Subcutaneous abdominal adipose tissue (tissue), 5 donors: ENCODE data around the gene ZHX3.

ENCODE experiments used
- H3K27ac ChIP-seq: one replicate; pipeline ENCODE4 v1.7.0; 2013; ENCODE audit warnings: low read depth, mild to moderate bottlenecking, inconsistent platforms, low read length, moderate library complexity
- H3K27me3 ChIP-seq, 5 donors: one replicate each; pipeline ENCODE4 v1.7.0; 2013; ENCODE audit warnings: low read length in 5 of 5, inconsistent platforms in 1 of 5; ENCODE audit not compliant: control insufficient read depth in 5 of 5, insufficient read depth in 4 of 5
- H3K36me3 ChIP-seq, 5 donors: one replicate each; pipeline ENCODE4 v1.7.0; 2013; ENCODE audit warnings: low read length in 5 of 5; ENCODE audit not compliant: control insufficient read depth in 5 of 5, insufficient read depth in 5 of 5
- H3K4me1 ChIP-seq, 5 donors: one replicate each; pipeline ENCODE4 v1.7.0; 2013; ENCODE audit warnings: low read length in 5 of 5, mild to moderate bottlenecking in 3 of 5, moderate library complexity in 1 of 5; ENCODE audit not compliant: control insufficient read depth in 5 of 5, insufficient read depth in 5 of 5
- H3K4me3 ChIP-seq, 5 donors: one replicate each; pipeline ENCODE4 v1.7.0; 2013; ENCODE audit warnings: low read length in 5 of 5, low read depth in 1 of 5
- H3K9ac ChIP-seq, 5 donors: one replicate each; pipeline ENCODE4 v1.7.0; 2013; ENCODE audit warnings: low read length in 5 of 5, mild to moderate bottlenecking in 4 of 5, moderate library complexity in 3 of 5
- H3K9me3 ChIP-seq, 5 donors: one replicate each; pipeline ENCODE4 v1.7.0; 2013; ENCODE audit warnings: low read length in 5 of 5; ENCODE audit not compliant: control insufficient read depth in 5 of 5
- donor health status: healthy.
- donor health status: healthy.
- donor health status: healthy.
- donor health status: healthy.
- donor health status: healthy.

Gene ZHX3

DNA sequence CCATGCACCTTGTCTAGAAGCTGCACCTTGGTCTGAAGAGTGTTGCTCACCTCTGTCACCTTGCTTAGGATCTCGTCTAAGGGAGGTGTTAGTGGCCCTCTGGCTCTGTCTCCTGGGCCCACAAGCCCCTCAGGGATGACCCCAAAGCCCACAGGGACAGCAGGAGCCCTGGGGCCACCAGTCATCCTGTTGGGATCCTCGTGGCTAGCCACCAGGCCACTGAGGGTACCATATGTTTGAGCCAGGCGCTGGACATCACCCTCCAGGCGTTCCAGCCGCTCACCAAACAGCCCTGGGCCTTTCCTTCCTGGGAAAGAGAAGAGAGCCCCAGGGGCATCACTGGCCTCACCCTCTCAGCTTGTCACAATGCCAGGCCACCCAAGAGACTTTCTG, 45.2 kb upstream of the ZHX3 start:
- Histone ChIP-seq H3K9me3 (no peaks in the 10 kb centered on the region), H3K9ac (no peak overlapping the region), H3K27me3 (peaks cover 25 to 36% (median 29%) of the 10 kb centered on the region in 5 donors), H3K4me3 (no peak overlapping the region), H3K36me3 (peaks cover 0 to 19% (median 17%) of the 10 kb centered on the region in 5 donors), H3K27ac (no peak overlapping the region), H3K4me1 (peaks cover 0 to 12% (median 7%) of the 10 kb centered on the region in 5 donors)

DNA sequence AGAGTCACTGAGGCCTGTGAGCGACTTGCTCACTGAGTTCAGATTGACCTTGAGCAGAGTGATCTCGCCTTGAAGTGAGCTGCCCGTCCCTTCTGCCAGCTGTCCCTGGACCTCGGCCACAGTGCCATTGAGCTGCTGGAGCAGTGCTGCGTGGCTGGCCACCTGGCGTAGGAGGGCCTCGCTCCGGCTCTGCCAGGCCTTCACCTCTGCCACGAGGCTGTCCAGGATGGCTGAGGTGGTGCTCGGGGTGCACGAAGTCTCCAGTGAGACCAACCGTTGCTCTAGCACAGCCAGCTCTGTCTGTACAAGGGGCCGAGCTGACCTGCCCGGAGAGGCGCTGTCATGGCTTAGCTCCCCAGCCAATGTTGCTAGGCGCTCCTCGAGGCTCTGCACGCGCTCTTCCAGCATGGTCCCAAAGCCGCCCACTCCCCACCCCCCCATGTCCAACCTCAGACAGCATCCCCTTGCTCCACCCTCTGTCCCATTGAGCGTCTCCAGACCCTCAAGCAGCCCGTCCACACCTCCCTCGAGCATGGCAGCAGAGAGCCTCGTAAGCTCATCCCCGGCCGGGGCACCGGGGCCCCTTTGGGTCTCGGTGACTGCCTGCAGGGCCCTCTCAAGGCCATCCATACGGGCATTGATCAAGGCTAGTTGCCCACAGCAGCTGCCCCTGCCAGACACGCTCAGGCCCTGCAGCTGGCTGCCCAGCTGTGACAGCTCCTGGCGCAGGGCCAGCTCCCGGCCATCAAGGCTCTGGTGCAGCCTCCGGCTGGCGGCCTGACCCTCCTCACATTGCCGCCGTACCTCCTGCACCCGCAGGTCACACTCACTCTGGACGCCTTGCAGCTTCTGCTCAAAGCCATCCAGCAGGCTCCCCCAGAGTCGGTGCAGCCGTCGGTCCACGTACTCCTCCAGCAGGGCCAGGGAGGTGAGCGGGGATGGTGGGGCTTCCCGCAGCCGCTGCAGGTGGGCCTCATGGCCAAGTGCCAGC, 44.5 kb upstream of the ZHX3 start:
- H3K27me3 ChIP-seq = peaks cover 22 to 29% (median 23%) of the 10 kb centered on the region in 5 donors
- H3K27ac ChIP-seq = no peak overlapping the region
- H3K9me3 ChIP-seq = no peaks in the 10 kb centered on the region
- no peak overlapping the region for H3K4me3 ChIP-seq
- peaks cover 0 to 26% (median 24%) of the 10 kb centered on the region in 5 donors for H3K36me3 ChIP-seq
- H3K4me1 ChIP-seq = peaks cover 0 to 12% (median 7%) of the 10 kb centered on the region in 5 donors
- H3K9ac ChIP-seq = no peak overlapping the region

DNA sequence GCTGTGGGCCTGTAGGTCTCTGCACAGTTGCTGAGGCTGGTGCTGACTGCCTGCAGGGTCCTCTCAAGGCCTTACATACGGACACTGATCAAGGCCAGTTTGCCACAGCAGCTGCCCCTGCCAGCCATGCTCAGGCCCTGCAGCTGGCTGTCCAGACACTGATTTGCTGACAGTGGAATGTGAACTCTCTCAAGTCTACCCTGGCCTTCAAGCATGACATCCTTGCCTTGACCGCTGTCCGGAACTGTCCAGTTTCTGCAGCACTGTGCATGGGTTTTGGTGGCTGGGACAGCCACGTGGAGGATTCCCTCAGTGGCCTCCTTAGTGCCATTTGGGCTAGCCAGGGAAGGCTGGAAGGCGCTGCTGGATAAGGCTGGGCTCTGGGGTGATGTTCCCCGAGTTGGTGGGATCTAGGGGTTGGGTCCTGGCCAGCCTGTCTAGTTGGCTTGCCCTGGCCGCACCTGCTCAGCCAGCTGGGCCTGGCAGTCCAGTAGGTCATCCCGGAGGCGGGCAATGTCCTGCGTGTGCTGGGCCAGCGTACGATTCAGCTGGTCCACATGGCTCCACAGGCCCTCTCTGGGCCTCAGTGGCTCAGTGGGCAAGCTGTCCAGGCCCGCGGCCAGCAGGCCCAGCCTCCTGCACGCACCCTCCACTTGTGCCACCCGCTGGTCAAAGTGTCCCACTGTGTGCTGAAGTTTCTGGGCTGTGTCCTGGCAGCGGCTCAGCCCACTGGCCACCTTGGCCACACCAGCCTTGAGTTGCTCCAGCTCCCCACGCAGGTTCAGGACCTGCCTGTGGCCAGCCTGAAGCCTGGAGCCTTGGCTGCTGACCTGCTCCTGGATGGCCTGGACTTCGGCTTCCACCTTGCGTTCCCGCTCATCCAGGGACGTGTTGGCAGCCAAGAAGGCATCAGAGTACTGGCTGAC, 43.6 kb upstream of the ZHX3 start:
- Histone ChIP-seq H3K36me3 (peaks cover 0 to 35% (median 33%) of the 10 kb centered on the region in 5 donors), H3K4me1 (peaks cover 0 to 7% (median 6%) of the 10 kb centered on the region in 5 donors), H3K4me3 (no peak overlapping the region), H3K9me3 (no peaks in the 10 kb centered on the region), H3K9ac (no peak overlapping the region), H3K27ac (no peak overlapping the region), H3K27me3 (peaks cover 17 to 26% (median 19%) of the 10 kb centered on the region in 5 donors)

DNA sequence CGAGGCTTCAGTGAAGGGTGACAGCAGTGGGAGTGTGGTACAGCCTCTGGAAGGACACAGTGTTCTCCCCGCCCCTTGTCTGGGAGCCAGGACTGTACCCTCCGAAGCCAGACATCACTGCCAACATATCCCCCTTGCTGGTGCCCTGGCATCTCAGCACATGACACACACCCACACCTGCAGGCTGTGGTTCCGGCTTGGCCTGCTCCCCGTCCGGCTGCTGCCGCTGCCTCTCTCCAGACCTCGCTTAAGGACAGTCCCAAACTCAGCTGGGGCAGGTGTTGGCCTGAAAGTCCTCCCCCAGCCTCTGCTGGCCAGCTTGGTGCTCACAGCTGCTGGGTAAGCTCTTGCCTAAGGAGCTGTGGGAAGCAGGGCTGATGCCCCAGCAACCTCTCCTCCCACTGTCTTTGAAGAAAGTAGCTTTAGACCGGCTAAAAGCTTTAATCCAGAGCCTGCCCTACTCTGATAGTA, 42.0 kb upstream of the ZHX3 start:
- Histone ChIP-seq H3K36me3 (peaks cover 0 to 46% (median 42%) of the 10 kb centered on the region in 5 donors), H3K9ac (no peak overlapping the region), H3K4me3 (no peak overlapping the region), H3K27ac (no peak overlapping the region), H3K4me1 (no peaks in the 10 kb centered on the region), H3K9me3 (no peaks in the 10 kb centered on the region), H3K27me3 (peaks cover 2 to 11% (median 4%) of the 10 kb centered on the region in 5 donors)

DNA sequence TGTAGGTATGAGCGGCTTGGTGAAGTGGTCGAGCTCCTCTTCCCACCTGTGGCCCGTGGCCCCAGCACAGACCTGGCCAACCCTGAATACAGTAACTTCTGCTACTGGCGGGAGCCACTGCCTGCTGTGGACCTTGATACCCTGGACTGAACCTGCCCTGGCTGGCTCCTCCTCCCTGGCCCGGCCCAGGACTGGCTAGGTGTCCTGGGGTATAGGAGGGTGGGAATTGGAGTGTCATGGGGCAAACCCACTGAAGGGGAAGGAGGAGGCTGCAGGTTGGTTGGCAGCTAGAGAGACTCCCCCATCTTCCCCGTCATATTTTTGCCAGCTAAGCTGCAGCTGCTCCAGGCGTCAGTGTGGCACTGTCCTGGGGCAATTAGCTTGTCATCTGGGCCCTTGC, 41.2 kb upstream of the ZHX3 start:
- Histone ChIP-seq H3K9ac (no peak overlapping the region), H3K27me3 (peaks cover 0 to 4% (median 0%) of the 10 kb centered on the region in 5 donors), H3K36me3 (peaks cover 0 to 52% (median 48%) of the 10 kb centered on the region in 5 donors), H3K4me1 (no peaks in the 10 kb centered on the region), H3K4me3 (no peak overlapping the region), H3K27ac (no peak overlapping the region), H3K9me3 (no peaks in the 10 kb centered on the region)

DNA sequence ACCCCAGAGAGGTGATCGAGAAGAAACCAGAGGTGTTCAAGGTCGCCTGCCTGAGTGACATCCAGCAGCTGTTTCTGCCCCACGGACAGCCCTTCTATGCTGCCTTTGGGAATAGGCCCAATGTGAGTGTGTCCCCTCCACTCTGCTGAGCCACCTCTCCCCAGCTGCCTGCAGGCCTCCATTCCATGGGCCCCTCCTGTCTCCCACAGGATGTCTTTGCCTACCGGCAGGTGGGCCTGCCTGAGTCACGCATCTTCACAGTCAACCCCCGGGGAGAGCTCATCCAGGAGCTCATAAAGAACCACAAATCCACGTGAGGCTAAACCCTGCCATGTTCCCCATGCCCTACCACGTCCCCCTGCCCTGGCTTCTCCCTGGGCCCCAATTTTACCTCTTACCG, 40.7 kb upstream of the ZHX3 start:
- Histone ChIP-seq H3K36me3 (peaks cover 0 to 57% (median 52%) of the 10 kb centered on the region in 5 donors), H3K27me3 (no peaks in the 10 kb centered on the region), H3K9me3 (no peaks in the 10 kb centered on the region), H3K27ac (no peak overlapping the region), H3K4me3 (no peak overlapping the region), H3K4me1 (no peaks in the 10 kb centered on the region), H3K9ac (no peak overlapping the region)

DNA sequence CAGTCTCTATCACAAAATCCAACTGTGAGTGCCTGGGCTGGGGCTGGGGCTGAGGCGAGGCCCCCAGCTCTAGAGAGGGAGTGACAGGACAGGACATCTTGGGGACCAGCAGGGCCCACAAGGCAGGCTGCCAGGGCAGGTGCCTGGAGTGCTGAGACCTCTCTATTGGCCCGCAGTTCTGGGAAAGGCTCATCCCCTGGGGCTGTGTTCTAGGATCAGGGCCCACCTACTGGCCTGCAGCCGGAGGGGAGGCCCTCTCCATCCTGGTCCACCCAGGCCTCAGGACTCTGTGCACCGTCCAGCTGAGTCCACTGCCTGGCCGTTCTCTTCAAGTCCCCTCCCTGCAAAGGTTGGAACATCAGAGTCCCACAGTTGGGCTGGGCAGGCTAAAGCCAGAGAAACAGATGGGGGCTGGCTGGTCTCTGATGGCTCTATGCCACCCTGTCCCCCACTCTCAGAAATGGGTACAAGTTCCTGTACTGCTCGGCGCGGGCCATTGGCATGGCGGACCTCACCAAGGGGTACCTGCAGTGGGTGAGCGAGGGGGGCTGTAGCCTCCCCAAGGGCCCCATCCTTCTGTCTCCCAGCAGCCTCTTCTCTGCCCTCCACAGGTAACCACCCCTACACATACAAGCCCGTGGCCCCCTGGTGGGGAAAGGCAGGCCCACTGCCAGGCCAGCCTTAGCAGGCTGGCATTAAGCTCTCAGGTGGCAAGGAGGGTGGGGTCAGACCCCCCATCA, 40.1 kb upstream of the ZHX3 start:
- Histone ChIP-seq H3K4me1 (no peaks in the 10 kb centered on the region), H3K9ac (no peak overlapping the region), H3K27ac (no peak overlapping the region), H3K4me3 (no peak overlapping the region), H3K27me3 (no peaks in the 10 kb centered on the region), H3K36me3 (peaks cover 0 to 62% (median 56%) of the 10 kb centered on the region in 5 donors), H3K9me3 (no peaks in the 10 kb centered on the region)

DNA sequence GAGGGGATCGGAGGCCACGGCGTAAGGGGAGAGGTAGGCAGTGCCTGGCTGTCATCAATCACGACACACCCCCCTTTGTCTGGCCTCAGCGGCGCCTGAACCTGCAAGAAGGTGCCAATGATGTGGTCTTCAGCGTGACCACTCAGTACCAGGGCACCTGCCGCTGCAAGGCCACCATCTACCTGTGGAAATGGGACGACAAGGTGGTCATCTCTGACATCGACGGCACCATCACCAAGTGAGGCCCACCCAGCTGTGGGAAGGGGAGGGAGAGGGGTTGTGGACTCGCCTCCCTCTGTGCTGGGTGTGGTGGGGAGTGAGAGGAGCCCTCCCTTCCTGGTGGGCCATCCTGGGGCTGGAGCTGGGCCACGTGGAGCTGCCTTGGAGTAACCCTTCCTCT, 39.4 kb upstream of the ZHX3 start:
- H3K9me3 ChIP-seq = no peaks in the 10 kb centered on the region
- no peak overlapping the region for H3K4me3 ChIP-seq
- H3K27me3 ChIP-seq = no peaks in the 10 kb centered on the region
- H3K9ac ChIP-seq = no peak overlapping the region
- H3K36me3 ChIP-seq = peaks cover 0 to 68% (median 63%) of the 10 kb centered on the region in 5 donors
- no peak overlapping the region for H3K27ac ChIP-seq
- H3K4me1 ChIP-seq = no peaks in the 10 kb centered on the region

DNA sequence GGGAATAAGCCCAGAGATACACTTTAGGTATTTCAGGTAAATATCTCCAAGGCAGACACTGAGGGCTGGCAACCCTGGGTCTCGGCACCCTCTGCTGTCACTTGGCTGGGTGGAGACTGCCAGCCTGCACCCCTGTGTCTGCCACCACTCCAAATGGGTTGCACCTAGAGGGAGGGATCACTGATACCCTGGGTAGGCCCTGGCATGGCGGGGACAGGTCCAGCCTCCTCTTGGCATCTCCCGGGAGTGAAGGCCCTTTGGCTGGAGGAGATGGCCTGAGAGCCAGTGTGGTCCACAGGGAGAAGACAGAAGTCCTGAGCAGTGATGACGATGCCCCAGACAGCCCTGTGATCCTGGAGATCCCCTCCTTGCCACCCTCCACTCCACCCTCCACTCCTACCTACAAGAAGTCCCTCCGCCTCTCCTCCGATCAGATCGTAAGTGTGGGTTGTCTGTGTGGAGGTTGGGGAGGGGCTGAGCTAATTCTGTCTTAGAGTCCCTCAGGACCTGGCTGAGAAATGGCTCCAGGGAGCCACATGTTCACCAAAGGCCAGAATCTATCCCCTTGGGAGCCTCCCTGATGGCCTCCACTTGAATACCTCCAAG, 38.2 kb upstream of the ZHX3 start:
- no peak overlapping the region for H3K4me3 ChIP-seq
- H3K27me3 ChIP-seq = no peaks in the 10 kb centered on the region
- H3K9ac ChIP-seq = no peak overlapping the region
- no peaks in the 10 kb centered on the region for H3K9me3 ChIP-seq
- H3K27ac ChIP-seq = no peak overlapping the region
- H3K4me1 ChIP-seq = no peaks in the 10 kb centered on the region
- peaks cover 0 to 76% (median 68%) of the 10 kb centered on the region in 5 donors for H3K36me3 ChIP-seq
